ENCODE data around the gene HERPUD1. TPM values are rescaled to one million over a fixed set of nuclear protein-coding genes. Genes with fewer than 3 reads are reported as not detected.
A peak's percentile ranks its signal among the peaks of the same experiment; 100 is the strongest.

The HERPUD1 gene
- total and polyA plus RNA-seq, 2 of the 13 experiments (the other 11 are each of a cell fraction or from before 2014, with no cell fraction given): 96.2 to 323 TPM

DNA sequence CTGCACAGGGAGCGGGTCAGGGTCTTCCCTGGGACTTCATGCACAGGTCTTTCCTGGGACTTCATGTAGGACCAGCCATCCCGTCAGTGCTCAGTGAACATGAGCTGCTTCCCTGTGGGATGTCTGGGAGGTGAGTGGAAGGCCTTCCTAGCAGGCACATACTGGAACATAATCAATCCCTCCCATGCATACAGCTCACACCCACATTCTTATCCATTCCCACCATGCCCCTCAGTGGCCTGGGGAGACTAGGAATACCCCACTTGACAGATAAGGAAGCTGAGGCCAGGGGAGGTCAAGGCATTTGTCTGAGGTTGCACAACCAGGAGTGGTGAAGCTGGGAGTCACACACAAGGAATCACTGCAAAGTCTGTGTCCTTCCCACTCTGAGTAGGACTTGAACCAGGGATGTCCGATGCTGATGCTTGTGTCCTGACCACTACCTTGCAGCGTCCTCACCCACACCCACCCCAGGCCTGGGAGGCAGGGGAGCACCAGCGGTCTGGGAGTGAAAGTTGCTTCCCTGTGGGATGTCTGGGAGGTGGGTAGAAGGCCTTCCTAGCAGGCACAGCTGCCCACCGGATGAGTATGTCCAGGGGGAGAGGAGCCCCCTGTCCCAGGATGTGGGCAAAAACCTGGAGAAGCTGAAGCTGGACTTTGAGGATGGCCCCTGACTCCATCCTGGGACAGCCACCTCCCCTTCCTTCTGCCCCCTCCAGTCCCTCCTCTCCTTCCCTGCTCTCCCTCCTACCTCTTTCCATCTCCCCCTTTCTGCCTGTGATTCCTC is 56.4 kb downstream of the HERPUD1 start:
- DNase-seq (ENCODE audit: low spot score) (no peak), FAIRE-seq (no peak), ATAC-seq (peak; percentile 11)
- Histone ChIP-seq H3K4me3 (replicated peaks in 1 of 3; ENCODE audit: insufficient read depth in 1 of 3, low read depth in 2 of 3, low read length in 3 of 3) (peak overlapping the region in 2 of 3 experiments; percentile 85 to 87; a peak in 4 of 6 replicates), H3K27ac (ENCODE audit: extremely low read length, insufficient read depth, low read length) (no peak overlapping the region), H4K20me1 (ENCODE audit: insufficient read depth, low read length) (no peaks in the 10 kb centered on the region), H2AFZ (ENCODE audit: low read length) (no peak overlapping the region), H3K4me2 (ENCODE audit: low read depth, low read length) (peak overlapping the region; percentile 92), H3K4me1 (ENCODE audit: insufficient read depth, low read length) (peaks cover 74% of the 10 kb centered on the region), H3K36me3 (replicated peaks in 1 of 2; ENCODE audit: control insufficient read depth in 1 of 2, insufficient read depth in 2 of 2, low read length in 2 of 2) (no peaks in the 10 kb centered on the region), H3K79me2 (ENCODE audit: insufficient read depth, low read length) (no peaks in the 10 kb centered on the region), H3K27me3 (ENCODE audit: control insufficient read depth in 1 of 2, insufficient read depth in 2 of 2, low read length in 2 of 2) (peaks cover 3 to 42% of the 10 kb centered on the region in 2 experiments), H3K9ac (ENCODE audit: insufficient read depth, low read depth, low read length) (no peak overlapping the region), H3K9me3 (ENCODE audit: low read length) (no peaks in the 10 kb centered on the region)
- no TSS peak for BruUV-seq (replicated peaks)
- 47% methylated on average over 5 of the region's 6 CpGs for WGBS (ENCODE audit: low lambda C conversion rate)
- intact Hi-C loops (cut with micrococcal nuclease; ENCODE audit: unreplicated experiment): no loop called here
- POLR2A ChIA-PET: interaction anchor here (1.6 to 2.7 kb wide), 3 partner anchors 11 to 23 kb away, joined by 5 to 12 read pairs (median 11); no protein-coding TSS in a partner anchor
- in situ Hi-C loops (cut with HindIII; ENCODE audit: extremely low pct_ligation_motif_present, low pct_unique_long_range_greater_than_20kb): no loop called here
- CTCF ChIA-PET (ENCODE audit: low intra/inter-chr PET ratio, low total read pairs): interaction anchor here (1.2 kb wide), 1 partner anchor 23 kb away, joined by 4 read pairs; no protein-coding TSS in a partner anchor
- TF ChIP-seq ZNF776 (CRISPR knock-in tag; IDR thresholded peaks at IDR 0.05): peak; percentile 30; the same call in 1 of the 2 replicates
- TF ChIP-seq GTF2F1 (IDR thresholded peaks at IDR 0.05; ENCODE audit: low read length): no peak
- no peak for TF ChIP-seq GABPB1 (CRISPR knock-in tag; IDR thresholded peaks at IDR 0.05)
- no peak for TF ChIP-seq ISX (CRISPR knock-in tag; conservative IDR thresholded peaks at IDR 0.05)
- TF ChIP-seq SRY (CRISPR knock-in tag; IDR thresholded peaks at IDR 0.05): no peak
- TF ChIP-seq MEIS1 (CRISPR knock-in tag; IDR thresholded peaks at IDR 0.05; ENCODE audit: borderline replicate concordance): no peak
- no peak for TF ChIP-seq SRSF1 (optimal IDR thresholded peaks at IDR 0.05; ENCODE audit: low read depth, low read length)
- TF ChIP-seq NCOA2 (CRISPR knock-in tag; IDR thresholded peaks at IDR 0.05): no peak
- 0 out of 2 replicates have a peak, but pooled peaks have one; percentile 29 for TF ChIP-seq TBX2 (CRISPR knock-in tag; IDR thresholded peaks at IDR 0.05; ENCODE audit: borderline replicate concordance)
- 0 out of 2 replicates have a peak, but pooled peaks have one; percentile 48 for TF ChIP-seq ZNF788 (CRISPR knock-in tag; IDR thresholded peaks at IDR 0.05; ENCODE audit: borderline replicate concordance)
- TF ChIP-seq AGO1 (IDR thresholded peaks at IDR 0.05; ENCODE audit: low read depth, low read length, poor library complexity, severe bottlenecking): no peak
- no peak for TF ChIP-seq NR1H2 (CRISPR knock-in tag; IDR thresholded peaks at IDR 0.05; ENCODE audit: borderline replicate concordance, low read depth)
- no peak for TF ChIP-seq NPAS2 (CRISPR knock-in tag; IDR thresholded peaks at IDR 0.05; ENCODE audit: borderline replicate concordance)
- no peak for TF ChIP-seq ZNF749 (CRISPR knock-in tag; IDR thresholded peaks at IDR 0.05; ENCODE audit: borderline replicate concordance)
- no peak for TF ChIP-seq ZNF468 (CRISPR knock-in tag; IDR thresholded peaks at IDR 0.05)
- TF ChIP-seq JUN (CRISPR knock-in tag; IDR thresholded peaks at IDR 0.05): no peak
- TF ChIP-seq RFXAP (CRISPR knock-in tag; IDR thresholded peaks at IDR 0.05; ENCODE audit: borderline replicate concordance): no peak
- TF ChIP-seq HMG20B (CRISPR knock-in tag; conservative IDR thresholded peaks at IDR 0.05): no peak
- TF ChIP-seq ZNF777 (CRISPR knock-in tag; IDR thresholded peaks at IDR 0.05): no peak
- no peak for TF ChIP-seq ZNF570 (CRISPR knock-in tag; IDR thresholded peaks at IDR 0.05; ENCODE audit: borderline replicate concordance)
- TF ChIP-seq EED (CRISPR knock-in tag; IDR thresholded peaks at IDR 0.05): peak; percentile 68; the same call in 1 of the 2 replicates
- TF ChIP-seq PAX8 (CRISPR knock-in tag; IDR thresholded peaks at IDR 0.05; ENCODE audit: borderline replicate concordance): no peak
- no peak for TF ChIP-seq PAWR (CRISPR knock-in tag; IDR thresholded peaks at IDR 0.05; ENCODE audit: borderline replicate concordance)
- TF ChIP-seq GFI1 (CRISPR knock-in tag; IDR thresholded peaks at IDR 0.05; ENCODE audit: borderline replicate concordance): peak; percentile 1; the same call in 1 of the 2 replicates
- no peak for TF ChIP-seq JUND (CRISPR knock-in tag; IDR thresholded peaks at IDR 0.05)
- TF ChIP-seq, protein P1, sequence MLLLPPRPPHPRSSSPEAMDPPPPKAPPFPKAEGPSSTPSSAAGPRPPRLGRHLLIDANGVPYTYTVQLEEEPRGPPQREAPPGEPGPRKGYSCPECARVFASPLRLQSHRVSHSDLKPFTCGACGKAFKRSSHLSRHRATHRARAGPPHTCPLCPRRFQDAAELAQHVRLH (CRISPR knock-in tag; IDR thresholded peaks at IDR 0.05; ENCODE audit: borderline replicate concordance, low read depth): 0 out of 2 replicates have a peak, but pooled peaks have one; percentile 22
- TF ChIP-seq POLR2AphosphoS5 (IDR thresholded peaks at IDR 0.05; ENCODE audit: low read depth, low read length): no peak
